ACC112 (cell line): Measurements from ENCODE around the gene LKAAEAR1.

Source experiments
- H2AFZ ChIP-seq: fragments of 200-600 bp; sonication (generic); one replicate; pipeline ENCODE4 v1.6.0; 2017; ENCODE audit warnings: antibody characterized with exemption, low read length; ENCODE audit not compliant: unreplicated experiment
- H3K27ac ChIP-seq: fragments of 200-600 bp; sonication (generic); 2 replicates; pipeline ENCODE4 v1.5.1; 2014; ENCODE audit warnings: low read depth, mild to moderate bottlenecking, antibody characterized with exemption, low read length, moderate library complexity
- H3K27me3 ChIP-seq: fragments of 200-600 bp; sonication (generic); 2 replicates; pipeline ENCODE4 v1.6.1; 2014; ENCODE audit warnings: mild to moderate bottlenecking, antibody characterized with exemption, low read length, moderate library complexity, mixed read lengths; ENCODE audit not compliant: insufficient read depth
- H3K36me3 ChIP-seq: fragments of 200-600 bp; sonication (generic); 2 replicates; pipeline ENCODE4 v1.6.1; 2016; ENCODE audit warnings: mild to moderate bottlenecking, antibody characterized with exemption, low read length, moderate library complexity, mixed read lengths; ENCODE audit not compliant: insufficient read depth
- H3K4me1 ChIP-seq: fragments of 200-600 bp; sonication (generic); one replicate; pipeline ENCODE4 v1.6.1; 2016; ENCODE audit warnings: low read length, mixed read lengths; ENCODE audit not compliant: insufficient read depth, unreplicated experiment, control insufficient read depth
- H3K4me3 ChIP-seq: fragments of 200-600 bp; sonication (generic); 2 replicates; pipeline ENCODE4 v1.5.1; 2014; ENCODE audit warnings: mild to moderate bottlenecking, low read depth, low read length
- H3K79me2 ChIP-seq: fragments of 200-600 bp; sonication (generic); one replicate; pipeline ENCODE4 v1.6.0; 2016; ENCODE audit warnings: low read length; ENCODE audit not compliant: control insufficient read depth, unreplicated experiment, insufficient read depth

LKAAEAR1 gene

DNA sequence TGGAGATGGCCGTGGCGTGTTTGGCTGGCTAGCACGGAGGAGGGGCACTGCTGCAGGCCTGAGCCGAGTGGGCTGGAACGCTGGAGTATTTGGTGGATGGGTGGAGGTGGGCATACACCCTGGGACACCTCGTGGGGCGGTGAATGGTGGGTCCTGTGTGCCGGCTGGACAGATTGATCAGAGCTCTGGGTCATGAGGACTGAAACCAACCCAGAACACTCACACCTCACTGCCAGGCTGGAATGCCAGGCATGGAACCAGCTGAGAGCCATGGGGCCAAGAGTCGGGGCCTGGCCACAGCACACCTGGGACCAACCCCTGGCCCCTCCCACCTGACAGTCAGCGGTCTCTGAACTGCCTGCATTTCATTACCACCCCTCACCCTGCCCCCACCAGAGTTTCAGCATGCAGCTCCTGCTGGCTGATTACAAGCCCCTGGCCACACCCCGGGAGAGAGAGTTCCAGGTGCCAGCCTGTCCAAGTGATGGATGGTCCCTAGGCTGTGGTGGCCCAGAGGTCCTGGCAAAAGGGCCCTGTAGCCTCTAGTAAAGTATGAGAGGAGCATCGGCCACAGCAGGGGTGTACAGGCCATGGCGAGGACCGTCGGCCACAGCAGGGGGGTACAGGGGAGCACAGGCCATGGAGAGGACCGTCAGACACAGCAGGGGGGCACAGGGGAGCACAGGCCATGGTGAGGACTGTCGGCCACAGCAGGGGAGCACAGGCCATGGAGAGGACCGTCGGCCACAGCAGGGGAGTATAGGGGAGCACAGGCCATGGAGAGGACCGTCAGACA, 19.9 kb upstream of the LKAAEAR1 start:
- no peak overlapping the region for H2AFZ ChIP-seq
- no peak overlapping the region for H3K27ac ChIP-seq
- peaks cover 39% of the 10 kb centered on the region for H3K27me3 ChIP-seq
- H3K4me1 ChIP-seq: no peaks in the 10 kb centered on the region
- H3K36me3 ChIP-seq: no peaks in the 10 kb centered on the region
- H3K79me2 ChIP-seq: no peaks in the 10 kb centered on the region
- no peak overlapping the region for H3K4me3 ChIP-seq

DNA sequence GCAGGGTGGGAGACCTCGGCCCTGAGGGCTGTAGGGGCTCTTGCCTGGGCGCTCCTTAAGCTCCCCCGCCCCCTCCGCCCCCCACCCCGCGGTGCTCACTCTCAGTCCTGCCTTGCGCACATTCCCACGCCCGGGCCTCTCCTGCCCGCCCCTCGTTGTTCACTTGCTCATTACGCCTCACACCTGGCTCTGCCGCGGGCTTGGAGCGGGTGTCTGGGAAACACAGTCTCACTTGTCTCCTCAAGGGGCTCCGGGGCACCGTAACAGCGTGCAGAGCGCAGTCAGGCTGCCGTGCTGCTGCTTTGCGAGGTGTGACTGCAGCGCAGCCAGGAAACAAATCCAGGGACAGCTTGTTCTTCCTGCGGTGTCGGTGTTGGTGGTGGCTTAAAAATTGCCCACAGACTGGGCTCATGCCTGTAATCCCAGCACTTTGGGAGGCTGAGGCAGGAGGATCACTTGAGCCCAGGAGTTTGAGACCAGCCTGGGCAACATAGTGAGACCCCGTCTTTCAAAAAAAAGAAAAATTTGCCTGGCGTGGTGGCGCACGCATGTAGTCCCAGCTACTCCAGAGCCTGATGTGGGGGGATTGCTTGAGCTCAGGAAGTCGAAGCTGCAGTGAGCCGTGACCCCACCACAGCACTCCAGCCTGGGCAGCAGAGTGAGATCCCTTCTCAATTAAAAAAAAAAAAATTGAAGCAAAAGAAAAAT, 18.6 kb upstream of the LKAAEAR1 start:
- H2AFZ ChIP-seq: no peak overlapping the region
- no peak overlapping the region for H3K4me3 ChIP-seq
- H3K27me3 ChIP-seq: peaks cover 39% of the 10 kb centered on the region
- H3K27ac ChIP-seq: no peak overlapping the region
- no peaks in the 10 kb centered on the region for H3K79me2 ChIP-seq
- H3K36me3 ChIP-seq: no peaks in the 10 kb centered on the region
- no peaks in the 10 kb centered on the region for H3K4me1 ChIP-seq

DNA sequence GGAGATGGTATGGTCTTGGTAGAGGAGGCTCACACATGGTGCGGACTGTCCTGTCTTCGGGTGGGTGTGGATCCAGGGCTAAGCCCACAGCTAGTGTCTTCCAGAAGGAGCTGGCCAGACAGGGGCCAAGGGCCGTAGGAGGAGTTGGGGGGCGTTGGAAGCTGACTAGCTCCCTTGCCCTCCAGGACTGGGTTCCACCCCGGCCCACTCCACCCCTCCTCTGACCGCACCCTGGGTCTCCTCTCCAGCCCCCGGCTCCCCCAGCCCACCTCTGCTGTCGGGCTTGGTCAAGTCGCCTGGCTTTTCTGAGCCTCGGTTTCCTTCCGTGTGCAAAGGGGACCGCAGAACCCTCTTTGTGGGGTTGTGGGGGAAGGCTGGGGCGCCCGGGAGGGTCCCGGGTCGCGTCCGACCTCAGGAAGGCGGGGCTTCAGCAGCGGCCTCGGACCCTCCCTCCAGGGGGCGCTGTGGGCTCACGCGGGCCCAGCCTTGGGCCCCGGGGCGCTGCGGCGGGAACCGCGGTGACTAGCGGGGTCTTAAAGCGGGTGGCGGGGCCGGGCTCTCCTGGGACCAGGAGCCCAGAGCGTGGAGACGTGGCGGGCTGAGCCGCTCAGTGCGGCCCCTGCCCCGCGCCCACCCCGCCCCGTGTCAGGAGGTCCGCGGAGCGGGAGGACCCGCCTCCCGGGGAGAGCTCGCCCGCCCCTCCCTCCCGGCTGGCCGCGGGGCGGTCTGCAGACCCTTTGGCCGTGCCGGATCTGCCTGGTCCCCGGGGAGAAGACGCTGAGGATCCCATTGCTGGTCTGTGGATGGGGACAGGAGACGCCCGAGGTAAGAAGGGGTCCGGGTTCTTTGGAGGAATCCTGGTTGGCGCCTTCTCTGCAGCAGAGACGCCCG, 17.8 kb upstream of the LKAAEAR1 start:
- H2AFZ ChIP-seq: no peak overlapping the region
- H3K79me2 ChIP-seq: no peaks in the 10 kb centered on the region
- no peak overlapping the region for H3K27ac ChIP-seq
- H3K4me3 ChIP-seq: no peak overlapping the region
- H3K27me3 ChIP-seq: peaks cover 39% of the 10 kb centered on the region
- no peaks in the 10 kb centered on the region for H3K36me3 ChIP-seq
- H3K4me1 ChIP-seq: no peaks in the 10 kb centered on the region

DNA sequence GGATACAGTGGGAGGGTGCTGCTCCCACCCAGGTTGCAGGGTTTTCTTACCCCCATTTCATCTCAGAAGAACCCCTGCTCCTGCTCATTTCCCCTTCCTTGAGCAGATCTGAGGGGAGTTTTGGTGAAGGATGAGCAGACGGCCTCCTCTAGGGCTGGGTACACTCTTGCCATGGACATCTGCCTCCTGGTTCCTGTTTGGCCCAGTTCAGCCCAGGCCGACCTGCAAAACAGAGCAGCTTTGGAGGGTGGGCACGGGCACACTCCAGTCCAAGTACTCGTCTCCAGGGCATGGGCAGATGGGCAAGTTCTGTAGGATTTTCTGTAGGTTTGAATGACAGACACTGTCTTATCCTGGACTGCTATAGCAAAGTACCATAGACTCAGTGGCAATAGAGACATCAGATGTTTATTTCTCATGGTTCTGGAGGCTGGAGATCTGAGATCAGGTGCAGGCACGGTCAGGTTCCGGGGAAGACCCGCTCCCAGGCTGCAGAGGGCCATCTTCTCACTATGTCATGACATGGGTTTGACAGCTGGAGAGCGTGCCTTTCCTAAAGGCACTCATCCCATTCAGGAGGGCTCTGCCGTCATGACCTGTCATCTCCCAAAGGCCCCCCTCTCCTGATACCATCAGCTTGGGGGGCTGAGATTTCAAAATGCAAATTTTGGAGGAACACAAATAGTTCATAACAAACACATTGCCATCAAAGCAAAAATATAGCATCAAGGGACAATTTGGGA, 16.9 kb upstream of the LKAAEAR1 start:
- Histone ChIP-seq H2AFZ (no peak overlapping the region), H3K4me1 (no peaks in the 10 kb centered on the region), H3K4me3 (no peak overlapping the region), H3K27me3 (peaks cover 39% of the 10 kb centered on the region), H3K79me2 (no peaks in the 10 kb centered on the region), H3K36me3 (no peaks in the 10 kb centered on the region), H3K27ac (no peak overlapping the region)

DNA sequence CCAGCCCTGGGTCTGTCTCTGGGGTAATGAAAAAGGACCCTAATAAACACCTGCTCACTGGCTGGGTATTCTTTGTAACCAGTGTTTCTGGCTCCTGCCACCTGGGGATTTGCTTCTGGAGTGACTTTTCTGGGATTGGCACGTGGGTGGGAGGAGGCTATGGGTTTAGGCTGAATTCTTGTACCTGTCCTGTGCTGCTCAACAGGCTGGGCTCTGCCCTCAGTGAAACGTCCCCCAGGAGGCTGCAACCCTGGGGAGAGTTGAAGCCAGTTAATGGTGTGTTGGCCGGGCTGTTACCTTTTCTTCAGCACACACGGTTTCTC, 16.3 kb upstream of the LKAAEAR1 start:
- no peaks in the 10 kb centered on the region for H3K79me2 ChIP-seq
- no peak overlapping the region for H2AFZ ChIP-seq
- H3K27me3 ChIP-seq: peaks cover 39% of the 10 kb centered on the region
- no peak overlapping the region for H3K4me3 ChIP-seq
- no peaks in the 10 kb centered on the region for H3K36me3 ChIP-seq
- H3K4me1 ChIP-seq: no peaks in the 10 kb centered on the region
- no peak overlapping the region for H3K27ac ChIP-seq

DNA sequence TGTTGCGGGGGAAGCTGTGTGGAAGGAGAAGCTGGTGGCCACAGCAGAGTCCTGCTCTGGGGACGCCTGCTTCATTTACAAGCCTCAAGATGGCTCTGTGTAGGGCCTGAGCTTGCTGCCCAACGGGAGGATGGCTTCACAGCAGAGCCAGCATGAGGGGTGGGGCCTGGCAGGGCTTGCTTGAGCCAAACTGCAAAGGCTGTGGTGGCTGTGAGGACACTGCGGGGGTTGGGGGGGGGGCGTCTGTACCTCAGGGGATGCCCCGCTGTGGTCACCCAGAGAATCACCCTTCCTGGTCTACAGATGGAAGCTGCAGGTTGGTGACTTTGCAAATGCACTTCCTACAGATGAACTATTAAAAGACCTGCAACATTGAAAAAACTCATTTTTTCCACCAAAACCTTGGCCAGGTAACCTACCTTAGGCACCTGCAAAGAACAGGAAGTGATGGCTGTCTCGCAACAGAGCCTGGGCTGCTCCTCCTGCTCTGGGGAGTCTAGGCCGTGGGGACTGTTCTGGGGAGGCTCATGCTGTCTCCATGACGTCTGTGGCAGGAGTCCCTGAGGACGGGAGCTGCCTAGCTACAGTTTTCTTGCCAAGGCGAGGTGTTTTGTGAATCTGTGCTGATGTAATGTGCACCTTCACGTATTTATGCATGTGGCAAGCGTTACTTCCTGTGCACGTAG, 15.8 kb upstream of the LKAAEAR1 start:
- Histone ChIP-seq H3K4me3 (no peak overlapping the region), H3K27ac (no peak overlapping the region), H3K79me2 (no peaks in the 10 kb centered on the region), H2AFZ (no peak overlapping the region), H3K36me3 (no peaks in the 10 kb centered on the region), H3K4me1 (no peaks in the 10 kb centered on the region), H3K27me3 (peaks cover 39% of the 10 kb centered on the region)

DNA sequence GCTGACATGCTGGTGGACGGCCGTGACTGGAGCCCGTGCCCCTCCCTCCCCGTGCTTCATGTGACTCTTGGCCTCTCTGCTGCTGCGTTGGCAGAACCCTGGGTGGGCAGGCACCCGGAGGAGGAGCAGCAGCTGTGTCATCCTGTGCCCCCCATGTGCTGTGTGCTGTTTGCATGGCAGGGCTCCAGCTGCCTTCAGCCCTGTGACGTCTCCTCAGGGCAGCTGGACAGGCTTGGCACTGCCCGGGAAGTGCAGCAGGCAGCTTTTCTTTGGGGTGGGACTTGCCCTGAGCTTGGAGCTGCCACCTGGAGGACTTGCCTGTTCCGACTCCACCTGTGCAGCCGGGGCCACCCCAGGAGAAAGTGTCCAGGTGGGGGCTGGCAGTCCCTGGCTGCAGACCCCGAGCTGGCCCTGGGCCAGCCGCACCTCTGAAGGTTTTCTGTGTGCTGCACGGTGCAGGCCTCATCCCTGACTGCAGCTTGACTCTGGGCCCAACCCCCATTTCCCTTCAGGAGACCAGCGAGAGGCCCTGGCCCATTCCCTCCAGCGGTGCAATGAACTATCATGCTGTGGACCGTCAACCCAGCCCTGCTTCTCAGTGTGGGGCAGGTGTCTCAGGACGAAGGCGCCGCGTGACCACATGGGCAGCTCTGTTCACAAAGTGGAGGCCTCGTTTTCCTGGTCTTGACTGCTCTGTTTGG, 15.0 kb upstream of the LKAAEAR1 start:
- Histone ChIP-seq H3K27me3 (peaks cover 39% of the 10 kb centered on the region), H3K27ac (no peak overlapping the region), H3K79me2 (no peaks in the 10 kb centered on the region)

DNA sequence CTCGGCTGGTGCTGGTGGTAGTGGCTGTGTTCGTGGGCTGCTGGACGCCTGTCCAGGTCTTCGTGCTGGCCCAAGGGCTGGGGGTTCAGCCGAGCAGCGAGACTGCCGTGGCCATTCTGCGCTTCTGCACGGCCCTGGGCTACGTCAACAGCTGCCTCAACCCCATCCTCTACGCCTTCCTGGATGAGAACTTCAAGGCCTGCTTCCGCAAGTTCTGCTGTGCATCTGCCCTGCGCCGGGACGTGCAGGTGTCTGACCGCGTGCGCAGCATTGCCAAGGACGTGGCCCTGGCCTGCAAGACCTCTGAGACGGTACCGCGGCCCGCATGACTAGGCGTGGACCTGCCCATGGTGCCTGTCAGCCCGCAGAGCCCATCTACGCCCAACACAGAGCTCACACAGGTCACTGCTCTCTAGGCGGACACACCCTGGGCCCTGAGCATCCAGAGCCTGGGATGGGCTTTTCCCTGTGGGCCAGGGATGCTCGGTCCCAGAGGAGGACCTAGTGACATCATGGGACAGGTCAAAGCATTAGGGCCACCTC, 14.3 kb upstream of the LKAAEAR1 start:
- peaks cover 32% of the 10 kb centered on the region for H3K27me3 ChIP-seq
- no peak overlapping the region for H3K27ac ChIP-seq
- no peaks in the 10 kb centered on the region for H3K36me3 ChIP-seq
- H3K4me3 ChIP-seq: no peak overlapping the region
- H3K79me2 ChIP-seq: no peaks in the 10 kb centered on the region
- H3K4me1 ChIP-seq: no peaks in the 10 kb centered on the region
- H2AFZ ChIP-seq: no peak overlapping the region

More for the DNA sequence above, 15.0 kb upstream of the LKAAEAR1 start:
- Histone ChIP-seq H3K36me3 (no peaks in the 10 kb centered on the region), H3K4me3 (no peak overlapping the region), H2AFZ (no peak overlapping the region), H3K4me1 (no peaks in the 10 kb centered on the region)

DNA sequence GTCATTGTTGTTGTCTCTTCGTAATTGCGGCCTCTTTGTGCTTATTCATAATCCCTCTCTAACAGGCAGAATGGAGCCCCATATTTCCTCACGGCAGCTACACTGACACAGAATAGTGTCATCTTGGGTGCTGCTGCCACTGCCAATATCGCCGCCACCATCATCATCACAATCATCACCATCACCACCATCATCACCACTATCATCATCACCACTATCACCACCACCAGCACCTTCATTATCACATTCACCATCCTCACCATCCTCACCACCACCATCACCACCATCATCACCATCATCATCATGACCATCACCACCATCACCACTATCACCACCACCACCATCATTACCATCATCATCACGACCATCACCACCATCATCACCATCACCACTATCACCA, 12.3 kb upstream of the LKAAEAR1 start:
- no peaks in the 10 kb centered on the region for H3K4me1 ChIP-seq
- no peaks in the 10 kb centered on the region for H3K36me3 ChIP-seq
- no peak overlapping the region for H3K27ac ChIP-seq
- H3K27me3 ChIP-seq: peaks cover 12% of the 10 kb centered on the region
- no peak overlapping the region for H3K4me3 ChIP-seq
- H3K79me2 ChIP-seq: no peaks in the 10 kb centered on the region
- H2AFZ ChIP-seq: no peak overlapping the region
